ENCODE measurements around the gene RNF5.
A peak's percentile ranks its signal among the peaks of the same experiment; 100 is the strongest.
"Not testable (repeated sequence)": the region's sequence is repeated elsewhere in the genome, so short reads cannot be mapped to it uniquely, and the experiment has no call there.

The RNF5 gene

DNA sequence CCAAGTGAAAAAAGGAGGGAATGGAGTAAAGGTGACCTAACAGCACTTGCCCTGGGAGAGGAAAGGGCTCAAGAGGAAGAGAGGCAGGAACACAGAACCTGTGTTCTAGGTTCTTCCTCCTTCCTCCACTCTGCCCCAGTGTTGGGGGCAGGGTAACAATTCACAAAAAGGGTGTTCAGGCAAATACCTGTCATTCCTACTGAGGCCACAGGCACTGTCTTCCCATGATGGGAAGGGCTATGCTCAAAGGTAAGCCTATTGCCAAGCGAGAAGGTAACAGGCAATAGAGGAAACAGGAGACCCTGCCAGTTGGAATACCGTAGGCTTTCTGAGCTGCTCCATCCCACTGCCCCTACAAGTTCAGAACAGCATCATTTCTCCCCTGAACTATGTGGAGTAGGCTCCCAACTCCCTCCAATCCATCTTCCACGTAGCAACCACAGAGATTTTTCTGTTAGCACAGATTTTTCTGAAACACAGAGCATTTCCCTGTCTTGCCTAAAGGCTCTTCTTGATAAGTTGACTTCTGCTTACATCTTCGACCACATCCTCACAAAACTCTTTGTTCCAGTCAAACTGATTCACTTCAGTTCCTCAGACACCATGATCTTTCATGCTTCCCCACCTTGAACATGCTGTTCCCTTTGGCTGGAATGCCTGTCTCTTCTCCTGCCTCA is 5.0 kb upstream of the RNF5 start:
- DNase-seq (ENCODE audit: low read depth), result no peak

GRCh38 chr6:32174416-32174815 is 3.8 kb upstream of the RNF5 start:
- H3K4me3 ChIP-seq (ENCODE audit: low read depth, low read length), result peak overlapping the region; percentile 99
- no peak for DNase-seq (ENCODE audit: low read depth)

More for the DNA sequence above, 5.0 kb upstream of the RNF5 start:
- H3K4me3 ChIP-seq (ENCODE audit: low read depth, low read length), result no peak overlapping the region

DNA sequence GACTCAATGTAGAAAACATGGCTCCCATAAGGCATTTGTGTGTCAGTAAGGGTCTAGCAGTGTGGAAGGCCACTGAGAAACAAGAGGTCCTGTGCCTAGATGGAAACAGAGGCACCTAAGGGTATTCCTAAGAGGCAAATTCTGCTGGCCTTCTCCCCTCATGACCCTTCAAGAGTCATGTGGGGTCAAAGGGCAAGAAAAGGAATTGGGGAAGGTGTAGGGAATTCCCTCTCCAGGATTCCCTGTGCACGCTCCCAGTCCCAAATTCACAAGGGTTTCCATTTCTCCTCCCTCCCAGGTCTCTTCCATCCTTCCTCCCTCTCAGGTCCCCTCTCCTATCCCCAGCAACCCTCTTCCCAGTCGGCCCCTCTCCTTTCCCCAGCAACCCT is 2.9 kb upstream of the RNF5 start:
- no peak for DNase-seq (ENCODE audit: low read depth)
- H3K4me3 ChIP-seq (ENCODE audit: low read depth, low read length), result peak overlapping the region; percentile 99

DNA sequence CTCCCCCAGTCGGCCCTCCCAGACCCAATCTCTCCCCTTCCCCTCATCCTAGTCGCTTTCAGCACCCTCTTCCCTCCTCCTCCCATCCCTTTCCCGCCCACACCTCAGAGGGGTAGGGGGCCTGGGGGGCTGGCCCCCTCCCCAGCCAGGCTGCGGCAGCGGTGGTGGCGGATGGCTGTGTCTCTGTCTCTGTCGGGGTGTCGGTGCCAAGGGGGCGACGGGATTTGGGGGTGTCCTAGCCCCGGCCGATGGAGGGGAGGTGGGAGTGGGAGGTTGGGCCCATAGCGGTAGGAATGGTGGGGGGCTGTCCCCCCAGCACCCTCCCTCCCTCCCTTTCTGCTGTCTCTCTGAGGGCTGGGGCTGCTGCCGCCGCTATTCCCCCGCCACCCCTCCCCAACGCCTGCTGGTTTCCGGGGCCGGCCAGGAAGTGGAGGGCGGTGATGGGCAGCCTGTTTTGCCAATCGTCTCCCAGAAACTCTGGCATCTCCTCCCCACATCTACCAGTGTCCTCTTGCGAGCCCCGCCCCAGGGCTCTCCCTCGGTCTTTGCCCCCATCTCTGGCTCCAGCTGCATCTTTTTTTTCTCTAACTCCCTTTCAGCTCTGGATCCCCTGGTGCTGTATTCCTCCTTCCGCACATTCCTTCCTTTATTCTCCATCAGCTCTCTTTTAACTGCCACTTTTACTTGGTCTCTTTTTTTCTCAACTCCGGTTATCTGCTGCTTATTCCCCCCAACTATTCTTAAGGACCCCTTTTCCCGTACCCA is 2.3 kb upstream of the RNF5 start, which contains the start of gene AGPAT1:
TSS of gene AGPAT1 (minus strand) at position 374 of the 765 bp plus-strand sequence. CDS start 4,588 bp downstream, outside the sequence.
- peak within 1 kb of the TSS; percentile 99 for H3K4me3 ChIP-seq (ENCODE audit: low read depth, low read length)
- DNase-seq (ENCODE audit: low read depth), result peak; percentile 94

- peak overlapping the region; percentile 99 for H3K4me3 ChIP-seq (ENCODE audit: low read depth, low read length)
- DNase-seq (ENCODE audit: low read depth), result no peak
Observed at GRCh38 chr6:32176476-32177182, 1.6 kb upstream of the RNF5 start.

GRCh38 chr6:32177183-32177787 is 920 bp upstream of the RNF5 start:
- H3K4me3 ChIP-seq (ENCODE audit: low read depth, low read length), result peak overlapping the region; percentile 99
- DNase-seq (ENCODE audit: low read depth), result no peak

DNA sequence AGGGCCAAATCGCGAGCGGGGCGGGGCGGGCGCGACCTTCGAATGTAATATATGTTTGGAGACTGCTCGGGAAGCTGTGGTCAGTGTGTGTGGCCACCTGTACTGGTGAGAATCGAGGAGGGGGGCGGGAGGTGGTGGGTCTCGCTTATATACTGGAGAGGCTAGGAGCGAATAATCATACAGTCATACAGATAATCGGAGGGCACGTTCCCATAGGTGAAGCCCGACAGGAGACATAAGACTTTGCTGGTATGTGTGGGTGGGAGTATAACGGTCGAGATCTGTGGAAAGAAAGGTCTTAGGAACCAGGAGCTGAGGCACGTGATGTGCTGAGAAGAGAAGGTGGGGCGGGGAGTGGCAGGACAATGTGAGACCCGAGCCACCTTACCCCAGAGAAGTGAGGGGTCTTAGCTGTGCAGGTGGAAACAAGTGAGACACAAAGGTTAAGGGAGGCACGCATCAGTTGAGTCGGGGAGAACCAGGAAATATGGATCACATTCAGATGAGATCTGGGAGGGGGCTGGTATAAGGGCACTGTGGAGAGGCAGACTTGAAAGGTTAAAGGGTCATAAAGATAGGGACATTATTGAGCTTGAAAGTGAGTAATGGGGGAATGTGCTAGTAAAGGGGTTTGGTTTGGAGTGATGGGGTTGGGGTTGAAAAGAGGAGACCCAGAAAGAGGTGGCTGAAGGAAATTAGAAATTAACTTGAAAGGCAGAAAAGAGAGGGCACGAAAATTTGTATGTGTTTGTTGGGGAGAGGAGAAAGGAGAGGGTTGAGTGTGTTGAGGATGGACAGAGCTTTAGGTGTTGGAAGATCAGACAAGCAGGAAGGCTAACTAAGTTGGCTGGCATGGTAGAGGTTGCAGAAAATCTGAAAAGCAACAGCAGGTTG is 589 bp downstream of the RNF5 start:
- no peak for DNase-seq (ENCODE audit: low read depth)
- peak overlapping the region; percentile 99 for H3K4me3 ChIP-seq (ENCODE audit: low read depth, low read length)

DNA sequence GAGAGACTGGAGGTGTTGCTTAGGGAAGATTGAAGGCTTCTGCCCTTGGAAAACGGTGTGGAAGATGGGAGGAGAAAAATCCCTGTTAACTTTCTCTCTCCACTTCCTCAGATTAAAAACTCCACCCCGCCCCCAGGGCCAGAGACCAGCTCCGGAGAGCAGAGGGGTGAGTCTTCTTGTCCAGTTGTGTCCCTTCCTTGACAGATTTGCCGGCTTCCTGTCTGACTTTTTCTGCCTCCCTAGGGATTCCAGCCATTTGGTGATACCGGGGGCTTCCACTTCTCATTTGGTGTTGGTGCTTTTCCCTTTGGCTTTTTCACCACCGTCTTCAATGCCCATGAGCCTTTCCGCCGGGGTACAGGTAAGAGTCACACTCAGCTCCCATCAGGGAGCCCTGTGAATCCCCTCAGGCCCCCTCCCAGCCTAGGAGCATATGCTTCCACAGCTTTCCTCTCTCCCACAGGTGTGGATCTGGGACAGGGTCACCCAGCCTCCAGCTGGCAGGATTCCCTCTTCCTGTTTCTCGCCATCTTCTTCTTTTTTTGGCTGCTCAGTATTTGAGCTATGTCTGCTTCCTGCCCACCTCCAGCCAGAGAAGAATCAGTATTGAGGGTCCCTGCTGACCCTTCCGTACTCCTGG is 1.7 kb downstream of the RNF5 start:
- DNase-seq (ENCODE audit: low read depth), result no peak

GRCh38 chr6:32181148-32181702 is 3.0 kb downstream of the RNF5 start:
- H3K4me3 ChIP-seq (ENCODE audit: low read depth, low read length), result no peak overlapping the region
- no peak for DNase-seq (ENCODE audit: low read depth)

More for the DNA sequence above, 1.7 kb downstream of the RNF5 start:
- H3K4me3 ChIP-seq (ENCODE audit: low read depth, low read length), result no peak overlapping the region

DNA sequence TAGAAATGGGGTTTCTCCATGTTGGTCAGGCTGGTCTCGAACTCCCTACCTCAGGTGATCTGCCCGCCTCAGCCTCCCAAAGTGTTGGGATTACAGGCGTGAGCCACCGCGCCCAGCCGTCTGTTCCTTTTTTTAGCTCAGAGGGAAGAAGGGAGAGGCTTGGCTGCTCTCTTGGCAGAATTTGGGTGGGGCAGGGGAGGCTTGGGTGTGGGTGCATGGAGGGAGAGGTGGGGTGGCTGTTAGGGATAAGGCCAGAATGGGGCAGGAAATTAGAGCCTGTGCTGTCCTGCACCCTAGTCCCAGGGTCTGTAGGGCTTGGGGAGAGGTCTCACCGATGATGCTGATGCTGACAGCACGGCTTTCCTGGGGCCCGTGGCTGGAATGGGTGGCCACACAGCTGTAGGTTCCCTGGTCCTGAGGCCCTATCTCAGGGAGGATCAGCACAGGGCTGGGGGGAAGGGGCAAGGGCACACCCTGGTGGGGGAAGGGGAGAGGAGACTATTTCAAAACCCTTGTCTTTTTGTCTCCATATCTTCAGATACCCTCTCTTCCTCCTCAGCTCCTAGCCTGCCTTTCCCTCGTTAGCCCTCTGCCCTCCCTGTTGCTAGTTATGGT is 3.8 kb downstream of the RNF5 start:
- no peak for DNase-seq (ENCODE audit: low read depth)
- H3K4me3 ChIP-seq (ENCODE audit: low read depth, low read length), result no peak overlapping the region

- H3K4me3 ChIP-seq (ENCODE audit: low read depth, low read length), result no peak overlapping the region
- DNase-seq (ENCODE audit: low read depth), result no peak
Observed at GRCh38 chr6:32182555-32182981, 4.4 kb downstream of the RNF5 start.

- DNase-seq (ENCODE audit: low read depth), result no peak
- H3K4me3 ChIP-seq (ENCODE audit: low read depth, low read length), result no peak overlapping the region
Observed at GRCh38 chr6:32183030-32183429, 4.8 kb downstream of the RNF5 start.

GRCh38 chr6:32183483-32184083 is 5.4 kb downstream of the RNF5 start:
- no peak overlapping the region for H3K4me3 ChIP-seq (ENCODE audit: low read depth, low read length)
- DNase-seq (ENCODE audit: low read depth), result no peak

DNA sequence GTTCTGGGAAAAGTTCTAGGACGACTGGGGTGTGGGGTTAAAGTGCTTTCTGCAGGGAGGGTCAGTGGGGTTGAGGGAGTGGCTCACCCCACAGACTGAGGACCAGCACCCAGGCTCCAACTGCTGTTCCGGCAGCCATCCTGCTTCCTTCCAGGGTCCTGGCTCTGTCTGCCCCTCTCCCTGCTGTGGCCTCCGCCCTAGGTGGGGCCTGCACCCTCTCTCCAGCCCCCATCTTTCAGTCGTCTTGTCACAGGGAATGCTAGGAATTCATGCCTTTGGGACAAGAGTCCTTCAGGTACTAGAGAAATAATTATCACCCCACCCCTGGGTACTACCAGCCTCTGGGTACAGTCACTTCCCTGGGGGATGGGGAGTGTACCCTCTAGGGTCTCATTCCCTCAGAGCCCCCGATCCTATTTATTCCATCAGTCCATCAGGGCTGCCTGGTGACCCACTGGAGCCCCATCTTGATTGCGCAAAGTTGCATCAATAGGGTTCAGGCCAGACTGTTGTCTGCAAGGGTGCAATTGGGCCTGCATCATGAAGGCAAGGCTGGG is 6.0 kb downstream of the RNF5 start, which contains the start of gene AGER:
TSS of gene AGER (minus strand) at position 170 of the 557 bp plus-strand sequence. CDS start at position 139, 31 bp downstream.
- DNase-seq (ENCODE audit: low read depth), result no peak
- H3K4me3 ChIP-seq (ENCODE audit: low read depth, low read length), result no peak within 1 kb of the TSS

GRCh38 chr6:32185681-32186131 is 7.5 kb downstream of the RNF5 start:
- H3K4me3 ChIP-seq (ENCODE audit: low read depth, low read length), result not testable (repeated sequence)
- peak; percentile 71 for DNase-seq (ENCODE audit: low read depth)

GRCh38 chr6:32186151-32186840 is 8.1 kb downstream of the RNF5 start:
- H3K4me3 ChIP-seq (ENCODE audit: low read depth, low read length); DNase-seq (ENCODE audit: low read depth): not testable (repeated sequence)
